Loucy (cell line): ENCODE data around the gene BRD1.

Experiments used
- H2AFZ ChIP-seq: fragments of 200-600 bp; sonication (generic); 2 replicates; pipeline ENCODE4 v1.6.0; 2016; ENCODE audit warnings: antibody characterized with exemption, mild to moderate bottlenecking, low read length, moderate library complexity
- H3F3A ChIP-seq: fragments of 200-600 bp; 2 replicates; pipeline ENCODE4 v1.6.0; 2016; ENCODE audit warnings: antibody characterized with exemption, low read depth, mild to moderate bottlenecking
- H3K27me3 ChIP-seq: fragments of 200-600 bp; sonication (generic); 2 replicates; pipeline ENCODE4 v1.6.1; 2014; ENCODE audit warnings: low read length, mild to moderate bottlenecking; ENCODE audit not compliant: insufficient read depth, poor library complexity, severe bottlenecking
- H3K36me3 ChIP-seq: fragments of 200-600 bp; sonication (generic); 2 replicates; pipeline ENCODE4 v1.6.1; 2016; ENCODE audit warnings: low read length; ENCODE audit not compliant: insufficient read depth
- H3K4me1 ChIP-seq: fragments of 200-600 bp; sonication (generic); 2 replicates; pipeline ENCODE4 v1.5.1; 2014; ENCODE audit warnings: low read length, mild to moderate bottlenecking; ENCODE audit not compliant: insufficient read depth, poor library complexity, severe bottlenecking
- H3K4me2 ChIP-seq: fragments of 200-600 bp; sonication (generic); 2 replicates; pipeline ENCODE4 v1.6.0; 2014; ENCODE audit warnings: antibody characterized with exemption, low read length, low read depth, mild to moderate bottlenecking; ENCODE audit not compliant: poor library complexity, severe bottlenecking
- H3K4me3 ChIP-seq: fragments of 200-600 bp; sonication (generic); 2 replicates; pipeline ENCODE4 v1.5.1; 2014; ENCODE audit warnings: low read length, mild to moderate bottlenecking, mixed read lengths; ENCODE audit not compliant: poor library complexity, severe bottlenecking
- H3K79me2 ChIP-seq: fragments of 200-600 bp; sonication (generic); 2 replicates; pipeline ENCODE4 v1.6.1; 2014; ENCODE audit warnings: low read length; ENCODE audit not compliant: insufficient read depth
- H3K9ac ChIP-seq: fragments of 200-600 bp; sonication (generic); 2 replicates; pipeline ENCODE4 v1.6.0; 2014; ENCODE audit warnings: mild to moderate bottlenecking, low read depth, low read length, moderate library complexity; ENCODE audit not compliant: poor library complexity, severe bottlenecking
- H3K9me2 ChIP-seq: fragments of 200-600 bp; sonication (generic); replicated peaks from 2 replicates; pipeline ENCODE4 v1.6.1; 2016; ENCODE audit warnings: low read depth, low read length, mixed read lengths
- H3K9me3 ChIP-seq: fragments of 200-600 bp; sonication (generic); 2 replicates; pipeline ENCODE4 v1.6.1; 2014; ENCODE audit warnings: mild to moderate bottlenecking, antibody characterized with exemption, low read length, low read depth; ENCODE audit not compliant: insufficient read depth
- H4K20me1 ChIP-seq: fragments of 200-600 bp; sonication (generic); 2 replicates; pipeline ENCODE4 v1.6.0; 2014; ENCODE audit warnings: antibody characterized with exemption, low read length, mild to moderate bottlenecking; ENCODE audit not compliant: insufficient read depth, poor library complexity, severe bottlenecking
- EZH2phosphoT487 ChIP-seq: fragments of 200-600 bp; IDR thresholded peaks from 2 replicates; pipeline ENCODE4 v1.6.1; 2018; ENCODE audit warnings: antibody characterized with exemption, mild to moderate bottlenecking, moderate library complexity, borderline replicate concordance
- TF ChIP-seq, protein P1 (sequence below): fragments of 200-600 bp; sonication (generic); conservative IDR thresholded peaks from 2 replicates; pipeline ENCODE4 v1.5.1; 2014; ENCODE audit warnings: mild to moderate bottlenecking, antibody characterized with exemption, low read length

The BRD1 gene

DNA sequence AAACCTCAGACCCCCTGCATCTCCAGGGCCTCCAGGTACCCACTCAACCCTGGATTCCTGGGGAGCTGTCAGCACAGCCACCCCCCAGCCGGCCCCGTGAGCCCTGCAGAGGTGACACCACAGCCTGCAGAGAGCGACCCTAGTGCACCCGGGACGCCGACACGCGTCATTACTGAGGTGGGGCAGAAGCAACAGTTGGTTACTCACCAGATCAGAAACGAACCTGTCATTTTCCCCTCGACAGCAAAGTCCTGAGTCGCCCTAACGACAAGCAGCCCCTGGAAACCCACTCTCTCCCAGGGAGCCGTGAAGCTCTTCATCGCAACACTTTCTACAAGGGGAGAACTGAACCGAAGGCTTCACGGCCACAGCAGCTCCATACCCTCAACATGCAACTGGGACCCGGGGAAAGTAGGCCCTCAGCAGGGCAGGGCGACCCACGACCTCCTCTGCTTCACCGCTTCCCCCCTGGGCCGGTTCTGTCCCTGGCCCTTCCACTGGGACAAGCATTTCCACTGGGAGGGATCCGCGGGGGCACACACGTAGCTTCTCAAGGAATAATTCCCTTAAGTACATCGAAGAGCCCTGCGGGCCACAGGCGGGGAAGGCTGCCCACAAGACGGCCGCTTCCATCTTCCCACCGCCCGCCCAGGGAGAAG lies 1.6 kb downstream of the BRD1 start:
- Histone ChIP-seq H4K20me1 (peaks cover 58% of the 10 kb centered on the region), H3K79me2 (peaks cover 76% of the 10 kb centered on the region), H2AFZ (no peak overlapping the region)

DNA sequence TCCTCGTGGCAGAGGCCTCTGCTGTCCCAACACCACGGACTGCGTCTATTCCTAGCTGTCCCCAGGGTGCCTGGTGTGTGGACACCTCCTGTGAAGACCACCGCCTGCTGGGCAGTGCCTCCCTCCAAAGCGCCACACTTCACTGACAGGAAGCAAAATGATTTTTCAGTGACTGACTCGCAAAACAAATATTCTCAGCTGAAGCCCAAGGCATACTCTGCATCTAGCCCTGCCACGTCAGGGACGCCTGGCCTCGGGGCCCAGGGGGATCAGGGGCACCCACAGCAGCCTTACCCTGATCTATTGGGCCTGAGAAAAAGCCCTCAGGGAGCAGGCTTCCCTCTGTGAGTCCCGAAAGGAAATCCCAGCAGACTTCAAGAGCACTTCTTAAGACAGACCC lies 2.2 kb downstream of the BRD1 start:
- Histone ChIP-seq H3K4me2 (peak overlapping the region; percentile 97), H3K4me1 (peaks cover 64% of the 10 kb centered on the region), H3K9me3 (no peaks in the 10 kb centered on the region), H3F3A (no peaks in the 10 kb centered on the region), H3K79me2 (peaks cover 82% of the 10 kb centered on the region), H2AFZ (no peak overlapping the region), H3K4me3 (peak overlapping the region; percentile 82), H3K9ac (peak overlapping the region; percentile 92), H3K27me3 (no peaks in the 10 kb centered on the region), H4K20me1 (peaks cover 64% of the 10 kb centered on the region), H3K36me3 (peaks cover 36% of the 10 kb centered on the region; the same call in 1 of the 2 replicates), H3K9me2 (no peaks in the 10 kb centered on the region)
- TF ChIP-seq, protein P1, sequence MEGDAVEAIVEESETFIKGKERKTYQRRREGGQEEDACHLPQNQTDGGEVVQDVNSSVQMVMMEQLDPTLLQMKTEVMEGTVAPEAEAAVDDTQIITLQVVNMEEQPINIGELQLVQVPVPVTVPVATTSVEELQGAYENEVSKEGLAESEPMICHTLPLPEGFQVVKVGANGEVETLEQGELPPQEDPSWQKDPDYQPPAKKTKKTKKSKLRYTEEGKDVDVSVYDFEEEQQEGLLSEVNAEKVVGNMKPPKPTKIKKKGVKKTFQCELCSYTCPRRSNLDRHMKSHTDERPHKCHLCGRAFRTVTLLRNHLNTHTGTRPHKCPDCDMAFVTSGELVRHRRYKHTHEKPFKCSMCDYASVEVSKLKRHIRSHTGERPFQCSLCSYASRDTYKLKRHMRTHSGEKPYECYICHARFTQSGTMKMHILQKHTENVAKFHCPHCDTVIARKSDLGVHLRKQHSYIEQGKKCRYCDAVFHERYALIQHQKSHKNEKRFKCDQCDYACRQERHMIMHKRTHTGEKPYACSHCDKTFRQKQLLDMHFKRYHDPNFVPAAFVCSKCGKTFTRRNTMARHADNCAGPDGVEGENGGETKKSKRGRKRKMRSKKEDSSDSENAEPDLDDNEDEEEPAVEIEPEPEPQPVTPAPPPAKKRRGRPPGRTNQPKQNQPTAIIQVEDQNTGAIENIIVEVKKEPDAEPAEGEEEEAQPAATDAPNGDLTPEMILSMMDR = no peak
- no peak for TF ChIP-seq EZH2phosphoT487

More for the DNA sequence above, 1.6 kb downstream of the BRD1 start:
- no peaks in the 10 kb centered on the region for H3K9me2 ChIP-seq
- H3K4me2 ChIP-seq = peak overlapping the region; percentile 97
- H3K9ac ChIP-seq = peak overlapping the region; percentile 92
- H3F3A ChIP-seq = no peaks in the 10 kb centered on the region
- H3K36me3 ChIP-seq = peaks cover 29% of the 10 kb centered on the region; the same call in 1 of the 2 replicates
- H3K27me3 ChIP-seq = no peaks in the 10 kb centered on the region
- peak overlapping the region; percentile 82 for H3K4me3 ChIP-seq
- TF ChIP-seq, protein P1 = no peak
- no peak for TF ChIP-seq EZH2phosphoT487
- peaks cover 58% of the 10 kb centered on the region for H3K4me1 ChIP-seq
- no peaks in the 10 kb centered on the region for H3K9me3 ChIP-seq

DNA sequence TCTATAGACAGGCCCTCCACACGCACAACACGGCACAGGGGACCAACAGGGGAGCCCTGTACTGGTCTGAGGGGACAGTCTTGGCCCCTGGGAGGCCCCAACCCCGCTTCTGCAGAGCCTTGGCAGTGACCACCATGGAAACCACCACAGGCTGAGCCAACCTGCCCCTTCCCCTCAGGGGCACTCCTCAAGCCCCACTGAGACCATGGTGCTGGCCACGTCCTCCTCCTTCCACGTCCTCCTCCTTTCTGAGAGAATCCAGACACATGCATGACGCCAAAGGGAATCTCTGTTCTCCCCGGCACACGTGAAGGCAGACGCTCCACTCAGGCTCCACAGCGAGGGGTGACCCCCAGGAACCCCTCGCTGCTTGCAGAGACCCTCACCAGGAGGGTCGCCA lies 2.7 kb downstream of the BRD1 start:
- H4K20me1 ChIP-seq = peaks cover 69% of the 10 kb centered on the region
- peak overlapping the region; percentile 92 for H3K9ac ChIP-seq
- peak overlapping the region; percentile 82 for H3K4me3 ChIP-seq
- H3K9me2 ChIP-seq = no peaks in the 10 kb centered on the region
- no peaks in the 10 kb centered on the region for H3F3A ChIP-seq
- H3K36me3 ChIP-seq = peaks cover 41% of the 10 kb centered on the region; the same call in 1 of the 2 replicates
- TF ChIP-seq, protein P1 = no peak
- no peak for TF ChIP-seq EZH2phosphoT487
- H3K4me1 ChIP-seq = peaks cover 67% of the 10 kb centered on the region
- H3K4me2 ChIP-seq = peak overlapping the region; percentile 97
- H2AFZ ChIP-seq = no peak overlapping the region
- H3K9me3 ChIP-seq = no peaks in the 10 kb centered on the region
- H3K79me2 ChIP-seq = peaks cover 87% of the 10 kb centered on the region
- no peaks in the 10 kb centered on the region for H3K27me3 ChIP-seq
